KOPT-K1 (cell line): Measurements from ENCODE around the gene FMN2.
"Not testable (repeated sequence)": the region's sequence is repeated elsewhere in the genome, so short reads cannot be mapped to it uniquely, and the experiment has no call there.

Source experiments
- H3K27ac ChIP-seq: fragments of 200-600 bp; sonication (generic); 2 replicates; pipeline ENCODE4 v1.5.1; 2016; ENCODE audit warnings: antibody characterized with exemption, mild to moderate bottlenecking, low read depth, low read length; ENCODE audit not compliant: poor library complexity, severe bottlenecking
- H3K36me3 ChIP-seq: fragments of 200-600 bp; sonication (generic); 2 replicates; pipeline ENCODE4 v1.5.1; 2017; ENCODE audit warnings: antibody characterized with exemption, mild to moderate bottlenecking, low read length, moderate library complexity; ENCODE audit not compliant: insufficient read depth
- H3K9me3 ChIP-seq: fragments of 200-600 bp; sonication (generic); 2 replicates; pipeline ENCODE4 v1.5.1; 2017; ENCODE audit warnings: antibody characterized with exemption, low read length, mild to moderate bottlenecking; ENCODE audit not compliant: insufficient read depth, poor library complexity, severe bottlenecking

Gene FMN2

DNA sequence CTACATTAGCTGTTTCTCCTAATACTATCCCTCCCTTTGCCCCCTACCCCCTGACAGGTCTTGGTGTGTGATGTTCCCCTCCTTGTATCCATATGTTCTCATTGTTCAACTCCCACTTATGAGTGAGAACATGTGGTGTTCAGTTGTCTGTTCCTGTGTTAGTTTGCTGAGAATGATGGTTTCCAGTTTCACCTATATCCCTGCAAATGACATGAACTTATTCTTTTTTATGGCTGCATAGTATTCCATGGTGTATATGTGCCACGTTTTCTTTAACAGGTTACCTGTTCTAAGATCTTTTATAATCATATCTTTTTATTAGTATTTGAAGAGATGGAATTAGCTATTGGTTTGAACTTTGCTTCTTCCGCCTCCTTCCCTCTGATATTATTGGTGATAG lies 172.8 kb downstream of the FMN2 start:
- not testable (repeated sequence) for H3K36me3 ChIP-seq, H3K27ac ChIP-seq, H3K9me3 ChIP-seq

GRCh38 chr1:240271081-240271480 lies 179.4 kb downstream of the FMN2 start:
- H3K36me3 ChIP-seq = no peaks in the 10 kb centered on the region
- peaks cover 4% of the 10 kb centered on the region for H3K9me3 ChIP-seq
- H3K27ac ChIP-seq = no peak overlapping the region

DNA sequence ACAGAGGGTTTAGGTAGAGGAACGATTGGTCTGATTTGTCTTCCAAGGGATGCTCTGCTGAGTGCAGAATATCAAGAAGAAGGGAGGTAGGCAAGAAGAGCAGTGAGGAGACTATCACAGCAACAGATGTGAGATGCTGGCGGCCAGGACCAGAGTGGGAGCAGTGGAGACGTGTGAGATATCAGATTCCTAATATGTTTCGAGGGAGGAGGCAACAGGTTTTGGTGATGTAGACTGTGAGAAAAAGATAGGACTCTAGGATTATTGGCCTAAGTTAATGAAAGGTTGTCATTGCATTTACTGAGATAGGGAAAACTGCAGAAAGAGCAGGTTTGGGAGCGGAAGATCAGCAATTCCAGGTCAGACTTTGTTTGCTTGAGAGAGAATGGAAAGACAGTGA lies 182.9 kb downstream of the FMN2 start:
- H3K36me3 ChIP-seq = no peaks in the 10 kb centered on the region
- H3K27ac ChIP-seq = no peak overlapping the region
- H3K9me3 ChIP-seq = no peaks in the 10 kb centered on the region

DNA sequence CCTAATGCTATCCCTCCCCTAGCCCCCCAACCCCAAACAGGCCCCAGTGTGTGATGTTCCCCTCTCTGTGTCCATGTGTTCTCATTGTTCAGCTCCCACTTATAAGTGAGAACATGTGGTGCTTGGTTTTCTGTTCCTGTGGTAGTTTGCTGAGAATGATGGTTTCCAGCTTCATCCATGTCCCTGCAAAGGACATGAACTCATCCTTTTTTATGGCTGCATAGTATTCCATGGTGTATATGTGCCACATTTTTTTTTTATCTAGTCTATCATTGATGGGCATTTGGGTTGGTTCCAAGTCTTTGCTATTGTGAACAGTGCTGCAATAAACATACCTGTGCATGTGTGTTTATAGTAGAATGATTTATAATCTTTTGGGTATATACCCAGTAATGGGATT lies 183.5 kb downstream of the FMN2 start:
- H3K27ac ChIP-seq, H3K9me3 ChIP-seq, H3K36me3 ChIP-seq: not testable (repeated sequence)

DNA sequence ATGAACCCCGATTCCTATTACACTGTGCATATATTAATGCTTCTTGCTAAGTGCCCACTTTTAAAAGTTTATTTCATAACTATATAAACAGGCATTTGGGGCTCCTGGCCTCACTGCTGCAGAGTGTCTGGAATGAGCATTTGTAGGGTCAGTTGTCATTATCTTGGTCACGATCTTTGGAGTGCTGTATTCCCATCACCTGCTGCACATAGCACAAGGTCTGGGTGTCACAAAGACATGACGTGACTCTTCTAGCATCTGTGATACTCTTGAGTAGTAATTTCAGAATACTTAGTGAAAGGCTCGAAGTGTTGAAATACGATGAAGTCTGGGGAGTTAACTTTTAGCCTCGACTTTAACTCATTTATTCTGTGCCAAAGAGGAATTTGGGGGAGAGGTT lies 186.4 kb downstream of the FMN2 start:
- Histone ChIP-seq H3K36me3 (no peaks in the 10 kb centered on the region), H3K9me3 (no peaks in the 10 kb centered on the region), H3K27ac (no peak overlapping the region)

GRCh38 chr1:240280560-240281322 lies 189.1 kb downstream of the FMN2 start:
- no peak overlapping the region for H3K27ac ChIP-seq
- H3K36me3 ChIP-seq = no peaks in the 10 kb centered on the region
- no peaks in the 10 kb centered on the region for H3K9me3 ChIP-seq

GRCh38 chr1:240282061-240282830 lies 190.6 kb downstream of the FMN2 start:
- no peaks in the 10 kb centered on the region for H3K9me3 ChIP-seq
- H3K36me3 ChIP-seq = no peaks in the 10 kb centered on the region
- H3K27ac ChIP-seq = no peak overlapping the region

GRCh38 chr1:240284656-240285414 lies 193.2 kb downstream of the FMN2 start:
- Histone ChIP-seq H3K27ac (no peak overlapping the region), H3K36me3 (no peaks in the 10 kb centered on the region), H3K9me3 (no peaks in the 10 kb centered on the region)

GRCh38 chr1:240285540-240285939 lies 193.9 kb downstream of the FMN2 start:
- H3K9me3 ChIP-seq = no peaks in the 10 kb centered on the region
- H3K27ac ChIP-seq = no peak overlapping the region
- no peaks in the 10 kb centered on the region for H3K36me3 ChIP-seq

GRCh38 chr1:240287722-240288121 lies 196.0 kb downstream of the FMN2 start:
- no peak overlapping the region for H3K27ac ChIP-seq

GRCh38 chr1:240293706-240294105 lies 202.0 kb downstream of the FMN2 start:
- no peaks in the 10 kb centered on the region for H3K9me3 ChIP-seq
- no peaks in the 10 kb centered on the region for H3K36me3 ChIP-seq
- H3K27ac ChIP-seq = no peak overlapping the region

More at GRCh38 chr1:240287722-240288121, 196.0 kb downstream of the FMN2 start:
- no peaks in the 10 kb centered on the region for H3K9me3 ChIP-seq
- H3K36me3 ChIP-seq = no peaks in the 10 kb centered on the region

DNA sequence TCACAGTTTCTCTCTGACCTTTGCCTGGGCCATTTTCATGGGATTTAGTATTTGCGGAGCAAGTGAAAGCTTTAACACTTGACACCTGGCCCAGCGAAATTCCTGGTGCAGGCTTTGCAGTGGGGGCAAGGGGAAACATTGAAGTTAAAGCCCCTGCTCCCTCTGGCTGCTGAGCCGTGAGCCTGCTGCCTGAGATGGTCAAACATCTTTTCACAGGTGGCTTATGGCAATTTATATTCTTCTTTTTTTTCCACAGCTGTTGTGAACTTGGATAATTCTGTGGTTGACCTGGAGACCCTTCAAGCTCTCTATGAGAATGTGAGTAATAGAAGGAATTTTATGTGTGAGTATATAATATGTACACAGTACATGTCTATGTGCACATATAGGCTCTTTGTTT lies 202.9 kb downstream of the FMN2 start:
- Histone ChIP-seq H3K36me3 (no peaks in the 10 kb centered on the region), H3K27ac (no peak overlapping the region)

GRCh38 chr1:240295811-240296210 lies 204.1 kb downstream of the FMN2 start:
- no peaks in the 10 kb centered on the region for H3K9me3 ChIP-seq
- no peak overlapping the region for H3K27ac ChIP-seq
- no peaks in the 10 kb centered on the region for H3K36me3 ChIP-seq

More for the DNA sequence above, 202.9 kb downstream of the FMN2 start:
- no peaks in the 10 kb centered on the region for H3K9me3 ChIP-seq

DNA sequence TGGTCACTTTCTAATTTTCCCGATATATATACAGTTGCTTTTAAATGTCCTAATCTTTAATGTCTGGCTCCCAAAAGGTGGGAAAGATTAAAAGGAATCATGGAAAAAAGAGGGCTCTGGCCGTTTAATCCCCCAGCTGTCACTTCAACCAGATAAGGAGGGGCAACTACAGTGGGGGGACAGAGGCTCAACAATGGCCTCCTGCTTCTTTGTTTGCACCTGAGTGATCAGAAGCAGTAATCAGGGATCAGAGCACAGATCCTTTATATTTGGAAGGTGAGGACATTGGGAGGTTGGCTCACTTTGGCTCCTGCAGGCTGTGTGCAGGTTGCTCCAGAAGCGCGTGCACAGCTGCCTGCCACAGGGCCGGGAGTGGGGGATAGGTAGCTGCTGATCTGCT lies 212.8 kb downstream of the FMN2 start:
- no peaks in the 10 kb centered on the region for H3K9me3 ChIP-seq
- H3K27ac ChIP-seq = no peak overlapping the region
- no peaks in the 10 kb centered on the region for H3K36me3 ChIP-seq

DNA sequence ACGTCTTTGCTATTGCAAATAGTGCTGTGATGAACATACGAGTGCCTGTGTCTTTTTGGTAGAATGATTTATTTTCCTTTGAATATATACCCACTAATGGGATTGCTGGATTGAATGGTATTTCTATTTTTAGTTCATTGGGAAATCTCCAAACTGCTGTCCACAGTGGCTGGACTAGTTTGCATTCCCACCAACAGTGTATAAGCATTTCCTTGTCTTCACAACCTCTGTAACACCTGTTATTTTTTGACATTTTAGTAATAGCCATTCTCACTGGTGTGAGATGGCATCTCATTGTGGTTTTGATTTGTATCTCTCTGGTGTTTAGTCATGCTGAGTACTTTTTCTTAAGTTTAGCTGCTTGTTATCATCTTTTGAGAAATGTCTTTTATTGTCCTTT lies 215.0 kb downstream of the FMN2 start:
- Histone ChIP-seq H3K36me3 (no peaks in the 10 kb centered on the region), H3K27ac (no peak overlapping the region), H3K9me3 (no peaks in the 10 kb centered on the region)
